ENCODE data around the gene ELMO1.

The ELMO1 gene

GRCh38 chr7:37052705-37053104 is 396.0 kb downstream of the ELMO1 start:
- peak; percentile 75 for DNase-seq (ENCODE audit: low spot score)

- DNase-seq (ENCODE audit: low spot score) = no peak
These were observed 397.9 kb downstream of the ELMO1 start for GRCh38 chr7:37050801-37051200.

DNA sequence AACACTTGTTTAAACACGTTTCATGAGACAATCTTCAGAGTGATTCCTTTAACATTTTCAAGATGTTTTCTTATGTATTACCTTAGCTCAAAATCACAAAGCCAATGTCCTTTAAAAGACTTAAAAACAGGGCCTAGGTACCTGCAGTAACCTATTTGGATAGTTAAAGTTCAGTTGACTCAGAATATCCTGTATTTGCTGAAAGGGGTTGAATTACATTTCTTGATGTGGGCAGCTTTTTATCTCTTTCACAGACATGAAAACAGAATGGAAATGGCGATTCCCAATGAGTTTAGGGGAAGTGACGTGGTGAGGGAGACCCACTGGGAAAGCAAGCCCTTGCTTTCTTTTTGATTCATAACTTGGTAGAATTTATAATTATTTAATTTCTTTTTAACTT is 400.0 kb downstream of the ELMO1 start:
- DNase-seq (ENCODE audit: low spot score) = no peak

- no peak for DNase-seq (ENCODE audit: low spot score)
These were observed 401.4 kb downstream of the ELMO1 start for GRCh38 chr7:37047260-37047659.

GRCh38 chr7:37046531-37047079 is 402.1 kb downstream of the ELMO1 start:
- no peak for DNase-seq (ENCODE audit: low spot score)

DNA sequence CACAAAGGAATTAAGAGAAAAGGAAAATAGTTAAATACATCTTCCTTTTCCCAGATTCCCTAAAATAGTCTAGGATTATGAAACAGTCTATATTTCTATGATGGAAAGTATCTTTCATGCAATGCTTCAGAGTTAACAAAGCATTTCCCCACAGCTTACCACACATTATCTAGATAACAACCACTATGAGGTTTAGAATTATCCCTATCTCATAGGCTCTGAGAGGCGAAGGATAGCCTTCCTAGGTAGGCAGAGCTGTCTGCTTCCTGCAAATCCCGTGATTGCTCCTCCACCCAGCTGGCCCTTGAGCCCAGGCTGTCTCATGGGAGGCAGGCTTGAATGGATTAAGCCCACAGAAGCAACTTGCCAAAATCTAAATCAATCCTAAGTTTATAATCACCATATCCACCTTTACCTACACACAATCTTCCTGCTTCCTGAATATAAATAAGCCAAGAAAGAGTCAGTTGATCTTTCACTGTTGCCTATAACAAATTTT is 402.9 kb downstream of the ELMO1 start:
- no peak for DNase-seq (ENCODE audit: low spot score)

- DNase-seq (ENCODE audit: low spot score) = no peak
These were observed 407.2 kb downstream of the ELMO1 start for GRCh38 chr7:37041461-37041860.

DNA sequence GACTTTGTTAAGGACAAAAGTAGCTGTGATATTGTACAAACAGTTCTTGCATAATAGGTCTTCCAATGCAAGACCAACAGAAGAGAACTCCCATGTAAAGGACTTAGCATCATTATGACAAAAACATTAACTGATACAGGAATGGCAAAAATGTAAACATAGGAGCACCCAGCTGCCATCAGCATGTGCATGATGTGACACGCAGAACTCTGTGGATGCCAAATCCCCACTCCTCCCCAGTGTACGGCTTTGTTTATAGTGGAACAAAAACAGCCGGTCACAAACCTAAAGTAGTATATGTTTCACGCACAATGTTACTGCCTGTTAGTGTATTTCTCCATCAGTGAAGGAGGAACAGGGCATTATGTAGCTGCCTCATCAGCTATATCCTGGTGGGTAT is 408.3 kb downstream of the ELMO1 start:
- DNase-seq (ENCODE audit: low spot score) = no peak

DNA sequence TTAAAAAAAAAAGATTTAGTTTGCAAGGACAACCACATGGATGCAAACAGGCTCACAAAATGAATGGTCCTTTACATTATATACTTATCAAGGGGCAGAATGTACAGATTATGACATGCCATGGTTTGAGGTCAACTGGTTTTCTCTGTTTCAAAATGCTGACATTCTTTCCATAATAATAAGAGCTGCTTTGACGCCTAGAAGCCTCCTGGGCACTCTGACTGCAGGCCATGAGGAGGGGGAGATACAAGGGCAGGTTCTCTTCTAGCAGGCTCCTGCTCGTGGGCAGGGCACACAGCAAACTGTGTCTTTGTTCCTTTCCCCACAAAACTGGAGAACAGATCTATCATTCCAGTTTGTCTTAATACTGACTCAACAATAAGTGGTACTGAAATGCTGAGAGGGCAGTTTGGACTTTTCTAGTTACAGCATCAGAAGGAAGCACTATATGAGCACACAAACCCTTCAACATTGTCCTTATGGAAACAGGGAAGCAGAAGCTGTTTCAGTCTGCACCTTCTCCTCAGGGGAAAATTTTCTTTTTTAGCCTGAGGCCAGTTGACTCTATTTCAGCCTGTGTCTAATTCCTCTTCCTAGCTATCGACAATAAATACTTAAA is 409.4 kb downstream of the ELMO1 start:
- DNase-seq (ENCODE audit: low spot score) = no peak

GRCh38 chr7:37038706-37039105 is 410.0 kb downstream of the ELMO1 start:
- DNase-seq (ENCODE audit: low spot score) = no peak

- DNase-seq (ENCODE audit: low spot score) = no peak
These were observed 411.4 kb downstream of the ELMO1 start for GRCh38 chr7:37037286-37037685.

DNA sequence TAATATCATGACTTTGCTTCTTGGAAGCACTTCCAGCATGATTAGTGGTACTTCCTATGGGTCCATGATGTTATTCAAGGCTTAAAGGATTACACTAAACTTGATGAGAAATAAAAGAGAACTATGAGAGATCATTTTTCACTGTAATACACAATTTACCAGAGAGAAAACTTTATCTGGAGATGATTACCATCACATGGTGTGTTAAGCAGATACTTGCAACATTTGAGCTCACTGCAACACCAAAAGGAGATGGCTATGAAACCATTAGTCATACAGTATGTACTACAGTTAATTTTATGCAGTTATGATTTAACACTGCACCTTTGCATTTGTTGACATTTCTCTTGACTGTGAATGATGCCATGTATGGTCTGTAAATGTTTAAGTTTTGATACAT is 413.0 kb downstream of the ELMO1 start:
- no peak for DNase-seq (ENCODE audit: low spot score)

DNA sequence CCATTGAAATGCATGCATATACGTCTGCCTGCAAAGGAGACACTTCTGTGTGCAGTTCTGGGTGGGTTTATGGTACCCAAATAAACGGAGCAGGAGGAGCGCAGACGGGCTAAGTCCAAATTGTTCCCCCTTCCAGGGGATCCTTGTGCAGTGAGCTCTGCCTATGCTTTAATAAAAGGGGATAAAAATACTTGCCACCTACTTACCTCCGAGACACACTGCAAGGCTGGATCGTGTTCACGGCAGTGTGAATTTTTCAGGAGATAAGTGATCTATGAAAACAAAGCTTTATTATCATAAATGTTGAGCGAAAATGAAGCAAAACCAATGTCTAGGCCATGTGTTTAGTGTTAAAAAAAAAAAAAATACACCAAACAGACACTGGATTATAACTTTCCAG is 415.5 kb downstream of the ELMO1 start:
- no peak for DNase-seq (ENCODE audit: low spot score)

GRCh38 chr7:37032258-37032601 is 416.4 kb downstream of the ELMO1 start:
- DNase-seq (ENCODE audit: low spot score) = no peak

GRCh38 chr7:37031571-37032257 is 416.9 kb downstream of the ELMO1 start:
- DNase-seq (ENCODE audit: low spot score) = no peak

DNA sequence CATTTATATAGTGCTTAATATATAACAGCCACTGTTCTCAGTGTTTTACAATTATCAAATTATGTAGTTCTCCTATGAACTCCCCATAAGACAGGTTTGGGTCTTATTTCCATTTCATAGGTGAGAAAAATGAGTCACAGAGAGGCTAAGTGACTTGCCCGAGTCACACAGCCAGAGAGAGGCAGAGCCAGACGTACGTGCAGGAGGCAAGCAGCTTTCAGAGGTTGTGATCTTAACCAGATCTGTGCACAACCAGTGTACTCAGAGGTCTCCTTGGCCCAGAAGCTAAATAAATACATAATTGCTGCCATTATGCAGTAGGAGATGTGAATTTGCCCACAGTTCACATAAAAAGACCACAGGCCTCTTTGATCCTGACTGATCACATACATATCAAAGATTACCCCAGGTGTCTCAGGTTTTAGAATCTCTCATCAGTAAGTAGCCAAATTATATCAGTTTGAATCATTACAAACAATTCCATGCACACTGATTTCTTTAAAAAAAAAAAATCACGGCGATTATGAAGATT is 419.7 kb downstream of the ELMO1 start:
- DNase-seq (ENCODE audit: low spot score) = no peak

DNA sequence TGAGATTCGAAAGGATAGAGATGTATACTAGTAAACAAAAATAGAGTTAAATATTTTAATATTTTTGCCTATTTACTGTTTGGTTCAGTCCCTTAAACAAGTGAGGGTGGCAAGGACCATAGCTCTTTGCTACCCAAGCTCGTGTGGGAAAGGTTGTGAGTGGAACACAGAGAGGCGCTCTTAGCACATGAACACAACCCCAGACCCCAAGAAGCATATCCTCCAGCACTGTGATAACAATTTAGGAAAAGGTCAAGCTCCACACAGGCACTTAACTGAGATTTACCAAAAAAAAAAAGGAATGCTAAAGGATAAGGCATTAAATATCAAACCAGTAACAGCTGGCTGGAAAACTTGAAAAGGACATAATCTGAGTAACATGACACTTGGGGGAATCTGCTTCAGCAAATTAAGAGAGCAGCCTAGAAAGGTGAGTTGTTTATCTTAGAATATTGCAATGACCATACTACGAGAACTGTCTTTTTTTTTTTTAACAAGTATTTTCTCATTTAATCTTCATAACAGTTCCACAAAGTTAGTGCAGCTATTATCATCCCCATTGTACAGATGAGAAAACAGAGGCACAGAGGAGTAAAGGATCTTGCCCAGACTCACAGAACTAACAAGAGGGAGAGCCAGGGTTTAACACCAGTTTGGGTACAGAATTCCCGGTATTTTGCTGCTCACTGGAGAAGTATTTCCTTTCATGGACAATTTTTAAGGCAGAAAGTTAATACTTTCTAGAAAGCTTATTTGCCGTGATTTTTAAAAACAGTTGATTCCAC is 420.9 kb downstream of the ELMO1 start:
- no peak for DNase-seq (ENCODE audit: low spot score)

GRCh38 chr7:37027104-37027503 is 421.6 kb downstream of the ELMO1 start:
- DNase-seq (ENCODE audit: low spot score) = no peak

GRCh38 chr7:37018954-37019353 is 429.7 kb downstream of the ELMO1 start:
- DNase-seq (ENCODE audit: low spot score) = no peak

DNA sequence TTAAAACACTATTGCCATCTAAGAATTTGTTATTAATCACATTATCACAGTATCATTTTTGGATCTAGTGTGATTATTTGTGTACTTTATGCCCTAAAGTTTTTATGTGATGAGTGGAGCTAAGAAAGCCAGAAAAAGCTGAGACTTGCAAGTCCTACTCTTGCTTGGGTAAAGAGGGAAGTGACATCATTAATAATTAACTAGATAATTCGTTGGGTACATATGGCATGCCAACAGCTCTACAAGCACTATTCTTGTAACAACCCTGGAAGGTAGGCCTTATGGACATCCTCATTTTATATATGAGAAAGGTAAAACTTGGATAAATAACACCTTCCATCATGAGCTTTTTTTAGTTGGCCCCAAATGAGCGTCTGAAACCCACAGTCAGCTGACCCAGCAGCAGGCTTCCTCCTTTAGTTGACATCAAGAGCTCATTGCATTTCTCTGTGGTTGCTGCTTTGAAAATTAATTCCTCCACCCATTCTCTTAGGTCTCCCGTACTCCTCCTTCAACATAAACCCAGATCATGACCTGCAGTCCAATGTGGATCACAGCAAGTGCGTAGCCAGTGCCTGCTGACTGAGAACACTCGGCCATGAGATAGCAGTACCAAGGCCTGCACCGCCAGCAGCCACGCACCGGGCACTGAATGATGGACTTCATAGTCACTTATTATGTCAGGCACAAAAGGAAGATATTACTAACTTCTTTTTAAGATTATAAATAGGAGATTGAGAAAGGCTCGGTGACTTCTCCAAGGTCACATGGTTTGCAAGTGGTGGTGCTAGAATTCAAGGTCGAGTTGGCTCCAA is 432.4 kb downstream of the ELMO1 start:
- no peak for DNase-seq (ENCODE audit: low spot score)

- no peak for DNase-seq (ENCODE audit: low spot score)
These were observed 433.2 kb downstream of the ELMO1 start for GRCh38 chr7:37015353-37016034.
